T-helper 2 cell treated with Interferon-gamma antibody and Interleukin-4, amounts not matched to agents 100 ng/mL and 5 ng/mL, for 36 hours (primary cell): ENCODE measurements around the gene ALX3. TPM values are rescaled to one million over a fixed set of nuclear protein-coding genes. Genes with fewer than 3 reads are reported as not detected.

Experiments used
- intact Hi-C: fragments of 100-400 bp; cut with micrococcal nuclease; formaldehyde crosslinking; loops from one replicate; pipeline ENCODE4 v1.15.1; 2023
- total RNA-seq: library from RNA; stranded (reverse); gene quantifications from 2 replicates; pipeline ENCODE4 v1.2.3, GENCODE V29; 2022

The ALX3 gene
- total RNA-seq, 1 donor from 2014 or later, result not detected

GRCh38 chr1:110049801-110050601, 20.5 kb downstream of the ALX3 start:
- intact Hi-C loops, result no loop called here

GRCh38 chr1:110048923-110049601, 21.4 kb downstream of the ALX3 start:
- intact Hi-C loops, result no loop called here

GRCh38 chr1:110048240-110048639, 22.2 kb downstream of the ALX3 start:
- intact Hi-C loops, result no loop called here

- intact Hi-C loops, result no loop called here
Measured at GRCh38 chr1:110047463-110047862, 23.0 kb downstream of the ALX3 start.

- intact Hi-C loops, result no loop called here
Measured at GRCh38 chr1:110043016-110043415, 27.5 kb downstream of the ALX3 start.

- intact Hi-C loops, result no loop called here
Measured at GRCh38 chr1:110040548-110040947, 29.9 kb downstream of the ALX3 start.

- intact Hi-C loops, result no loop called here
Measured at GRCh38 chr1:110039641-110040040, 30.8 kb downstream of the ALX3 start.

GRCh38 chr1:110038271-110038670, 32.2 kb downstream of the ALX3 start:
- intact Hi-C loops, result no loop called here

- intact Hi-C loops, result loop anchor here (2.0 kb wide), 2 partner anchors 50 to 486 kb away; partner anchors contain the start of genes AHCYL1 and GNAI3
Measured at GRCh38 chr1:110035236-110035752, 35.2 kb downstream of the ALX3 start.

- intact Hi-C loops, result loop anchor here (1.0 to 5.0 kb wide), 6 partner anchors 50 to 608 kb away; partner anchors contain the start of genes AHCYL1, GNAI3, KCNC4 and PSMA5
Measured at GRCh38 chr1:110034451-110035235, 35.8 kb downstream of the ALX3 start, which contains the start of gene STRIP1. Gene STRIP1, plus strand, starts transcription at chr1:110034624. Its CDS starts 14 bp downstream, at chr1:110034638.

GRCh38 chr1:110034040-110034450, 36.4 kb downstream of the ALX3 start:
- intact Hi-C loops, result loop anchor here (1.0 to 5.0 kb wide), 6 partner anchors 49 to 608 kb away; partner anchors contain the start of genes AHCYL1, GNAI3, KCNC4 and PSMA5

GRCh38 chr1:110033421-110033820, 37.1 kb downstream of the ALX3 start:
- intact Hi-C loops, result loop anchor here (5.0 kb wide), 1 partner anchor 126 kb away; no protein-coding TSS in a partner anchor

- intact Hi-C loops, result loop anchor here (5.0 kb wide), 1 partner anchor 125 kb away; no protein-coding TSS in a partner anchor
Measured at GRCh38 chr1:110032327-110032726, 38.1 kb downstream of the ALX3 start.

- intact Hi-C loops, result loop anchor here (5.0 kb wide), 1 partner anchor 123 kb away; no protein-coding TSS in a partner anchor
Measured at GRCh38 chr1:110030687-110031086, 39.8 kb downstream of the ALX3 start.

GRCh38 chr1:110024613-110025012, 45.9 kb downstream of the ALX3 start:
- intact Hi-C loops, result no loop called here

GRCh38 chr1:110021285-110021684, 49.2 kb downstream of the ALX3 start:
- intact Hi-C loops, result no loop called here

GRCh38 chr1:110019770-110020169, 50.7 kb downstream of the ALX3 start:
- intact Hi-C loops, result no loop called here

- intact Hi-C loops, result no loop called here
Measured at GRCh38 chr1:110018396-110018795, 52.1 kb downstream of the ALX3 start.

- intact Hi-C loops, result no loop called here
Measured at GRCh38 chr1:110017792-110018191, 52.7 kb downstream of the ALX3 start.

- intact Hi-C loops, result no loop called here
Measured at GRCh38 chr1:110012100-110012780, 58.2 kb downstream of the ALX3 start.
